ENCODE data around the gene UGT2B17.
"Not testable (repeated sequence)": the region's sequence is repeated elsewhere in the genome, so short reads cannot be mapped to it uniquely, and the experiment has no call there.

UGT2B17 gene

GRCh38 chr4:68581383-68582338 lies 5.5 kb upstream of the UGT2B17 start:
- H3K9me3 Mint-ChIP-seq, result peaks cover 2% of the 10 kb centered on the region

GRCh38 chr4:68577590-68577989 lies 1.5 kb upstream of the UGT2B17 start:
- Mint-ChIP-seq H3K4me3 (no peak overlapping the region), H3K27me3 (peaks cover 18% of the 10 kb centered on the region), H3K36me3 (ENCODE audit: low read depth) (no peaks in the 10 kb centered on the region), H3K4me1 (ENCODE audit: low read depth) (no peaks in the 10 kb centered on the region), H3K27ac (no peak overlapping the region), H3K9me3 (peaks cover 2% of the 10 kb centered on the region)
- no peak for DNase-seq

More at GRCh38 chr4:68581383-68582338, 5.5 kb upstream of the UGT2B17 start:
- H3K27ac Mint-ChIP-seq, result no peak overlapping the region
- no peak for DNase-seq
- H3K4me3 Mint-ChIP-seq, result no peak overlapping the region
- H3K27me3 Mint-ChIP-seq, result peaks cover 18% of the 10 kb centered on the region
- H3K4me1 Mint-ChIP-seq (ENCODE audit: low read depth), result no peaks in the 10 kb centered on the region
- no peaks in the 10 kb centered on the region for H3K36me3 Mint-ChIP-seq (ENCODE audit: low read depth)

DNA sequence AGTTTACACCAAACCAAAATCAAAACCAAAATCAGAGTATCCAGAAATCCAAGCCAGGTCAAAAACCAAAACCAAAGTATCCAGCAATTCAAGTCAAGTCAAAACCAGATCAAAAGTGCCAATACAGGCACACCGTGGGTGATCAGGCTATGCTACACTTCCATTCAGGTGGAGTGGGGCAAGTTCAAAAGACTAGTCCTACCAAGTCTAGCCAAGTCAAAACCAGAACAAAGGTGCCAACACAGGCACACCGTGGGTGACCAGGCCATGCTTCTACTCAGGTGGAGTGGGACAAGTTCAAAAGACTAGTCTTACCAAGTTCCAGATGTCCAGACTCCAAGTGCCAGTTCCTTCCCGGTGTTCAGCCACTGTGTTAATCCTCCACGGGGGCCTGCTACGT lies 486 bp downstream of the UGT2B17 start:
- not testable (repeated sequence) for H3K27me3 Mint-ChIP-seq; H3K27ac Mint-ChIP-seq; H3K9me3 Mint-ChIP-seq; H3K4me1 Mint-ChIP-seq (ENCODE audit: low read depth); H3K36me3 Mint-ChIP-seq (ENCODE audit: low read depth); H3K4me3 Mint-ChIP-seq; DNase-seq

- H3K4me1 Mint-ChIP-seq (ENCODE audit: low read depth), result no peaks in the 10 kb centered on the region
- H3K27ac Mint-ChIP-seq, result no peak overlapping the region
- DNase-seq, result no peak
- H3K27me3 Mint-ChIP-seq, result peaks cover under 1% of the 10 kb centered on the region
- no peaks in the 10 kb centered on the region for H3K9me3 Mint-ChIP-seq
- H3K36me3 Mint-ChIP-seq (ENCODE audit: low read depth), result no peaks in the 10 kb centered on the region
- H3K4me3 Mint-ChIP-seq, result no peak overlapping the region
Measured at GRCh38 chr4:68575081-68575480, 1.0 kb downstream of the UGT2B17 start.

- Mint-ChIP-seq H3K27ac (no peak overlapping the region), H3K36me3 (ENCODE audit: low read depth) (no peaks in the 10 kb centered on the region), H3K27me3 (no peaks in the 10 kb centered on the region), H3K4me3 (no peak overlapping the region), H3K9me3 (no peaks in the 10 kb centered on the region), H3K4me1 (ENCODE audit: low read depth) (no peaks in the 10 kb centered on the region)
- no peak for DNase-seq
Measured at GRCh38 chr4:68572653-68573170, 3.4 kb downstream of the UGT2B17 start.

- no peak overlapping the region for H3K27ac Mint-ChIP-seq
Measured at GRCh38 chr4:68570122-68570507, 6.0 kb downstream of the UGT2B17 start.

DNA sequence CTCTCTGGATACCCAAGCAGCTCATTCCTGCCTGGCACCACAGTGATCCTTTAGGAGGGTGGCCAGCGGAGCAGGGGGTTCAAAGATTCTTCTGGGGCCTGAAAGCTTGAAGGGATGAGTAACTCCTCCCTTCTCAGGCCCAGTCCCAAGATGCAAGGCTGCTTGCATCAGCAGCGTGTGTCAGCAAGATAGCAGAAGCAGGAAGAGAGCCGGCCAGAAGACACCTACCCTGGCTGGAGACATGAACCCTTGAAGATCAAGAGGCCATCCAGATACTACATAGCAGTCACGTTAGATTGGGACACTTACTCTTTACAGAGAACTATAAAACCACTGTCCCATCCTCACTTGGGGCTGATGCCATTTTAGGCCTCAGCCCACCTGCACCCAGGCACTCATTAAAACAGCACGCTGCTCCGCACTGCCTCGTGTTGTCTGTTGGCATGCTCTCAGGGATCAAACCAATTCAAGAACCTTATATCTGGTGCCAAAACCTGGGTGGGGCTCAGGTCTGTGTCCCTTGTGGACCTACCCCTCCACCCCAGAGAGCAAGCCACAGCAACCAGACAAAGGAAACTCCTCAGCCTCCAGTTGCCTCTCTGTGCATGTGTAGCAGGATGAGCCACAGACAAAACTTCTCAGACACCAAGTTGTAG lies 6.5 kb downstream of the UGT2B17 start:
- H3K4me1 Mint-ChIP-seq (ENCODE audit: low read depth), result no peaks in the 10 kb centered on the region
- H3K27ac Mint-ChIP-seq, result no peak overlapping the region
- no peak overlapping the region for H3K4me3 Mint-ChIP-seq
- H3K9me3 Mint-ChIP-seq, result no peaks in the 10 kb centered on the region
- DNase-seq, result no peak
- no peaks in the 10 kb centered on the region for H3K36me3 Mint-ChIP-seq (ENCODE audit: low read depth)
- H3K27me3 Mint-ChIP-seq, result no peaks in the 10 kb centered on the region

More at GRCh38 chr4:68570122-68570507, 6.0 kb downstream of the UGT2B17 start:
- Mint-ChIP-seq H3K36me3 (ENCODE audit: low read depth) (no peaks in the 10 kb centered on the region), H3K4me3 (no peak overlapping the region), H3K27me3 (no peaks in the 10 kb centered on the region), H3K4me1 (ENCODE audit: low read depth) (no peaks in the 10 kb centered on the region), H3K9me3 (no peaks in the 10 kb centered on the region)
- DNase-seq, result no peak

DNA sequence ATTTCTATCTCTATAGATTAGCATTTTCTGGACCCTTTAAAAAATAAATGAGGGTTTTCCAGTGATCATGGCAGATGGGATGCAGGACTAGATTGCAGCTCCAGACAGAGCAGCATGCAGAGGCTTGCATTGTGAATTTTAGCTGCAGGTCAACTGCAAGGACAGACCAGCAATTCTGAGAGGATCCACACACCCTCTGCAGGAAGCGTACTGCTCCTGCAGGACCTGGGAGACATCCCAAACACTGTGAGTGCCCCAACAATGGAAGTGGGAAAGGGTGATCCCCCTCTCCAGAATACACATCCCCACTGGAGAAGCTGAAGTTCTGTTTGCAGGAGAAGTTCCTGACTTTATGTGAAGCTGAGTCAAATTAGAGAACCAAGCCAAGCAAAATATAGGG lies 7.1 kb downstream of the UGT2B17 start:
- H3K36me3 Mint-ChIP-seq (ENCODE audit: low read depth); H3K27ac Mint-ChIP-seq; DNase-seq; H3K4me1 Mint-ChIP-seq (ENCODE audit: low read depth); H3K27me3 Mint-ChIP-seq; H3K9me3 Mint-ChIP-seq; H3K4me3 Mint-ChIP-seq: not testable (repeated sequence)

DNA sequence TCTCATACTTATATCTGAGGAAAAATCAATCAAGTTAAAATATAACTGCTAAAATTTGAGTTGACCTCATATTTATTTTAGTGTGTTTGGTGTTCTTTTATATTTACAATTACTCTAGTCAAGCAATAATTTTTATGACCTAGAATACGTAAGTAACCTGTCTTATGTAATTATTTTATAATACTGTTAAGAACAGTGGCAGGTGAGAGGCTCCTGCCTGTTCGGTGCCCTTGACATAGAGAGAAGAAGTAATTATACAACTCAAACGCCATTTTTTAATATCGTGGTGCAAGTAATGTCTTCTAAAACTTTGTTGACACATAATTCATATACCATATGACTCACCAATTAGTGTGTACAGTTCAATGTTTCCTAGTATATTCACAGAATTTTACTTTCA lies 7.6 kb downstream of the UGT2B17 start:
- not testable (repeated sequence) for H3K4me1 Mint-ChIP-seq (ENCODE audit: low read depth); H3K27ac Mint-ChIP-seq; H3K27me3 Mint-ChIP-seq; H3K4me3 Mint-ChIP-seq; H3K36me3 Mint-ChIP-seq (ENCODE audit: low read depth); DNase-seq; H3K9me3 Mint-ChIP-seq

DNA sequence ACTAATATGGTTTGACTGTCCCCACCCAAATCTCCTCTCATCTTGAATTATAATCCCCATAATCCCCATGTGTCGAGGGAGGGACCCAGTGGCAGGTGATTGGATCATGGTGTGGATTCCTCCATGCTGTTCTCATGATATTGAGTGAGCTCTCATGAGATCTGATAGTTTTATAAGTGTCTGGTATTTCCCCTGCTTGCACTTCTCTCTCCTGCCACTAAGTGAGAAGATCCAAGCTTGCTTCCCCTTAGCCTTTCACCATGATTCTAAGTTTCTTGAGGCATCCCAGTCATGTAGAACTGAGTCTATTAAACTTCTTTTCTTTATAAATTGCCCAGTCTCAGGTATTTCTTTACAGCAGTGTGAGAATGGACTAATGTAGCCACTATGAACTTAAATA lies 9.8 kb downstream of the UGT2B17 start:
- not testable (repeated sequence) for H3K27ac Mint-ChIP-seq; DNase-seq; H3K27me3 Mint-ChIP-seq; H3K4me3 Mint-ChIP-seq; H3K9me3 Mint-ChIP-seq; H3K4me1 Mint-ChIP-seq (ENCODE audit: low read depth); H3K36me3 Mint-ChIP-seq (ENCODE audit: low read depth)

- not testable (repeated sequence) for H3K4me3 Mint-ChIP-seq; H3K27me3 Mint-ChIP-seq; H3K9me3 Mint-ChIP-seq; H3K4me1 Mint-ChIP-seq (ENCODE audit: low read depth); H3K27ac Mint-ChIP-seq; DNase-seq; H3K36me3 Mint-ChIP-seq (ENCODE audit: low read depth)
Measured at GRCh38 chr4:68565082-68565481, 11.0 kb downstream of the UGT2B17 start.

GRCh38 chr4:68560364-68561070 lies 15.6 kb downstream of the UGT2B17 start:
- H3K27ac Mint-ChIP-seq; H3K4me1 Mint-ChIP-seq (ENCODE audit: low read depth); H3K36me3 Mint-ChIP-seq (ENCODE audit: low read depth); H3K27me3 Mint-ChIP-seq; DNase-seq; H3K4me3 Mint-ChIP-seq; H3K9me3 Mint-ChIP-seq: not testable (repeated sequence)

DNA sequence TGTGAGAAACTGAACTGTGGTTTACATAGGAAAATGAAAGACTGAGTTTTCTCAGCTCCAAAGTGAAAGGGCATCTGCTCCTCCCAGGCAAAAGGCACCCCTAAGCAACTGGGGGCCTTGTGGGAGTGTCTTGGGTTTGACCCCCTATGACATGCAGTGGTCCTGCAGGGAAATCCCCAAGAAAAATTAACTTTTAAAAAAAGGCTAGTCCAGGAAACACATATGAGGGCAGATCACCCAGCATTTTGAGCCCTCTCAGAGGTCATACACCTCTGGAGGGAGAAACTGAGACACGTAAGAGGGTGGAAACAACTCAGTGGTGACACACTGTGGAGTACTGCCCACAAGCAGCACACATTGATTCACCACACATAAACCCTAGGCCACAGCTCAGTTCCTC lies 22.3 kb downstream of the UGT2B17 start:
- H3K4me3 Mint-ChIP-seq; H3K27me3 Mint-ChIP-seq; H3K36me3 Mint-ChIP-seq (ENCODE audit: low read depth): not testable (repeated sequence)

GRCh38 chr4:68552818-68553811 lies 23.0 kb downstream of the UGT2B17 start:
- H3K4me1 Mint-ChIP-seq (ENCODE audit: low read depth); H3K9me3 Mint-ChIP-seq; H3K36me3 Mint-ChIP-seq (ENCODE audit: low read depth); H3K27me3 Mint-ChIP-seq; DNase-seq; H3K4me3 Mint-ChIP-seq: not testable (repeated sequence)
- H3K27ac Mint-ChIP-seq, result peak overlapping the region; percentile 40

More for the DNA sequence above, 22.3 kb downstream of the UGT2B17 start:
- H3K4me1 Mint-ChIP-seq (ENCODE audit: low read depth); DNase-seq; H3K27ac Mint-ChIP-seq; H3K9me3 Mint-ChIP-seq: not testable (repeated sequence)

Measured in activated T-cell treated with anti-CD3 and anti-CD28 coated beads, Interleukin-2, amount 50 U/mL, for 24 hours (primary cell).